HepG2 (cell line): ENCODE data around the gene FCAMR. TPM values are rescaled to one million over a fixed set of nuclear protein-coding genes. Genes with fewer than 3 reads are reported as not detected.

Source experiments
- ATF5 ChIP-seq: sonication (generic); formaldehyde crosslinking; IDR thresholded peaks from 2 replicates; pipeline ENCODE4 v1.4.0; 2020; ENCODE audit warnings: mild to moderate bottlenecking, low read depth, missing genetic modification reagents
- ATF7-NPFF ChIP-seq: sonication (generic); formaldehyde crosslinking; IDR thresholded peaks from 2 replicates; pipeline ENCODE4 v1.8.1; 2023; ENCODE audit warnings: mild to moderate bottlenecking, low read depth, missing genetic modification reagents, moderate library complexity
- HNRNPH1 ChIP-seq: fragments of 200-400 bp; formaldehyde crosslinking; optimal IDR thresholded peaks from 2 replicates; pipeline ENCODE3; 2017; ENCODE audit warnings: mild to moderate bottlenecking, low read depth, low read length
- MAZ ChIP-seq, 2 experiments: sonication (generic) in 1 of 2; formaldehyde crosslinking in 1 of 2; IDR thresholded peaks; 2 replicates each; pipeline versions ENCODE4 v1.5.0 to v1.6.1; 2012 to 2020; ENCODE audit warnings: low read depth in 2 of 2, mild to moderate bottlenecking in 2 of 2, borderline replicate concordance in 1 of 2, improper control_type of control experiment in 1 of 2, low read length in 1 of 2, missing genetic modification reagents in 1 of 2, moderate library complexity in 1 of 2
- NR2F6 ChIP-seq, 2 experiments: IDR thresholded peaks; 2 replicates each; pipeline ENCODE4 v1.6.1; 2016; ENCODE audit warnings: antibody characterized with exemption in 1 of 2, mild to moderate bottlenecking in 1 of 2
- PAWR ChIP-seq: sonication (generic); formaldehyde crosslinking; IDR thresholded peaks from 2 replicates; pipeline ENCODE4 v1.4.0; 2020; ENCODE audit warnings: missing genetic modification reagents, mild to moderate bottlenecking, borderline replicate concordance
- POGK ChIP-seq: sonication (generic); formaldehyde crosslinking; conservative IDR thresholded peaks from 2 replicates; pipeline ENCODE4 v1.8.0; 2022; ENCODE audit warnings: mild to moderate bottlenecking, moderate library complexity, missing genetic modification reagents
- SAP130 ChIP-seq: IDR thresholded peaks from 2 replicates; pipeline ENCODE4 v1.6.1; 2016; ENCODE audit warnings: low read depth
- TCF7 ChIP-seq: sonication (generic); IDR thresholded peaks from 2 replicates; pipeline ENCODE4 v1.6.1; 2016; ENCODE audit warnings: antibody characterized with exemption, low read depth
- ZBTB37 ChIP-seq: sonication (generic); formaldehyde crosslinking; IDR thresholded peaks from 2 replicates; pipeline ENCODE4 v1.4.0; 2020; ENCODE audit warnings: mild to moderate bottlenecking, missing genetic modification reagents
- ZBTB46 ChIP-seq: sonication (generic); formaldehyde crosslinking; IDR thresholded peaks from 2 replicates; pipeline ENCODE4 v1.4.0; 2020; ENCODE audit warnings: mild to moderate bottlenecking, missing genetic modification reagents, borderline replicate concordance
- ZFP36 ChIP-seq: fragments of 150-350 bp; IDR thresholded peaks from 2 replicates; pipeline ENCODE4 v1.6.1; 2018; ENCODE audit warnings: borderline replicate concordance, low read length, low read depth; ENCODE audit not compliant: partially characterized antibody
- ZFP36L1 ChIP-seq: sonication (generic); formaldehyde crosslinking; IDR thresholded peaks from 2 replicates; pipeline ENCODE4 v1.8.0; 2022; ENCODE audit warnings: mild to moderate bottlenecking, missing genetic modification reagents, moderate library complexity
- ZKSCAN8 ChIP-seq: IDR thresholded peaks from 2 replicates; pipeline ENCODE4 v1.6.1; 2016; ENCODE audit warnings: borderline replicate concordance, missing genetic modification reagents, missing compliant biosample characterization
- ZNF251 ChIP-seq: sonication (generic); formaldehyde crosslinking; IDR thresholded peaks from 2 replicates; pipeline ENCODE4 v1.9.0; 2021; ENCODE audit warnings: mild to moderate bottlenecking, missing genetic modification reagents
- ZNF331 ChIP-seq: sonication (generic); formaldehyde crosslinking; IDR thresholded peaks from 2 replicates; pipeline ENCODE4 v1.4.0; 2020; ENCODE audit warnings: missing genetic modification reagents
- ZNF512 ChIP-seq: sonication (generic); formaldehyde crosslinking; IDR thresholded peaks from 2 replicates; pipeline ENCODE4 v1.4.0; 2020; ENCODE audit warnings: mild to moderate bottlenecking, missing genetic modification reagents
- ZNF839 ChIP-seq: sonication (generic); formaldehyde crosslinking; IDR thresholded peaks from 2 replicates; pipeline ENCODE4 v1.4.0; 2020; ENCODE audit warnings: missing genetic modification reagents, mild to moderate bottlenecking, borderline replicate concordance
- polyA plus RNA-seq, 8 experiments: library from polyadenylated mRNA; depleted of rRNA in 3 of 8; stranded (reverse) in 7 of 8; unstranded in 1 of 8; fragments of >200 nt; fragmentation: Illumina TruSeq in 4 of 8; extraction: Trizol in 4 of 8; gene quantifications; 2 replicates each; pipeline versions ENCODE4 v1.2.1 to v1.2.3, GENCODE V29; 2011 to 2016; ENCODE audit warnings: low read depth in 4 of 8, missing spikeins in 1 of 8, mixed read lengths in 1 of 8; ENCODE audit not compliant: insufficient read depth in 1 of 8
- total RNA-seq, 5 experiments: library from RNA; depleted of rRNA; stranded (reverse); fragments of >200 nt; fragmentation: Illumina TruSeq; extraction: Trizol; gene quantifications; 2 replicates each; pipeline ENCODE4 v1.2.3, GENCODE V29; 2016; ENCODE audit warnings: low read depth in 1 of 5

The FCAMR gene
- total and polyA plus RNA-seq, 2 of the 13 experiments (the other 11 are each of a cell fraction or from before 2014, with no cell fraction given), result not detected

GRCh38 chr1:206935491-206936067, 34.7 kb downstream of the FCAMR start (continued):
- TF ChIP-seq ATF5 (no peak), NR2F6 (IDR thresholded peaks at IDR 0.05) (no peak), NR2F6 (CRISPR knock-in tag; IDR thresholded peaks at IDR 0.05) (no peak), ZNF512 (CRISPR knock-in tag) (no peak), ZBTB46 (CRISPR knock-in tag) (no peak), ZNF251 (CRISPR knock-in tag) (no peak), SAP130 (CRISPR knock-in tag) (peak; percentile 16; the same call in 1 of the 2 replicates), ZBTB37 (CRISPR knock-in tag) (no peak), TCF7 (no peak), ATF7-NPFF (no peak), PAWR (no peak), HNRNPH1 (no peak), MAZ (IDR thresholded peaks at IDR 0.05; ENCODE audit: borderline replicate concordance, low read depth, low read length) (no peak), MAZ (CRISPR knock-in tag; IDR thresholded peaks at IDR 0.05; ENCODE audit: low read depth) (no peak), POGK (CRISPR knock-in tag) (no peak), ZFP36L1 (CRISPR knock-in tag) (no peak), ZFP36 (no peak), ZNF331 (CRISPR knock-in tag) (peak; percentile 54), ZNF839 (CRISPR knock-in tag) (no peak), ZKSCAN8 (CRISPR knock-in tag) (no peak)
